ENCODE measurements around the gene STK10. TPM values are rescaled to one million over a fixed set of nuclear protein-coding genes. Genes with fewer than 3 reads are reported as not detected.
"Not testable (repeated sequence)": the region's sequence is repeated elsewhere in the genome, so short reads cannot be mapped to it uniquely, and the experiment has no call there.

STK10 gene
- total RNA-seq, 1 experiment from 2014 or later = 22.9 TPM

- RAD21 ChIA-PET (ENCODE audit: low non-redundant PET in 1 of 2, low total read pairs in 2 of 2, uncharacterized antibody in 2 of 2, unreplicated experiment in 2 of 2); H3K9ac ChIP-seq (ENCODE audit: low read length); DNase-seq (ENCODE audit: low read depth, low spot score); POLR2A ChIA-PET; H3K79me2 ChIP-seq (ENCODE audit: insufficient read depth, low read length); intact Hi-C loops (cut with micrococcal nuclease); BruUV-seq (replicated peaks); H3K36me3 ChIP-seq (ENCODE audit: control insufficient read depth in 1 of 2, insufficient read depth in 2 of 2, low read length in 2 of 2); H3K27ac ChIP-seq (ENCODE audit: low read depth, low read length); H3K4me3 ChIP-seq (replicated peaks in 1 of 2; ENCODE audit: low read depth in 1 of 2, low read length in 2 of 2); ATAC-seq; H3K4me1 ChIP-seq (ENCODE audit: control insufficient read depth in 1 of 2, insufficient read depth in 2 of 2, low read length in 2 of 2); H3K27me3 ChIP-seq (ENCODE audit: insufficient read depth, low read length); H2AFZ ChIP-seq (ENCODE audit: low read depth, low read length, poor library complexity, severe bottlenecking); CTCF ChIA-PET; H4K20me1 ChIP-seq (ENCODE audit: insufficient read depth); H3K4me2 ChIP-seq (ENCODE audit: low read length); H3K9me2 ChIP-seq (ENCODE audit: insufficient read depth); H3K9me3 ChIP-seq (ENCODE audit: control insufficient read depth in 1 of 2, insufficient read depth in 1 of 2, low read depth in 1 of 2, low read length in 2 of 2): not testable (repeated sequence)
Measured at GRCh38 chr5:172149481-172149880, 38.5 kb downstream of the STK10 start.

- ChIA-PET CTCF (no interaction called here), RAD21 (ENCODE audit: low non-redundant PET in 1 of 2, low total read pairs in 2 of 2, uncharacterized antibody in 2 of 2, unreplicated experiment in 2 of 2) (no interaction called here), POLR2A (no interaction called here)
- H3K27ac ChIP-seq (ENCODE audit: low read depth, low read length) = no peak overlapping the region
- no peak overlapping the region for H3K9ac ChIP-seq (ENCODE audit: low read length)
- H3K4me1 ChIP-seq (ENCODE audit: control insufficient read depth in 1 of 2, insufficient read depth in 2 of 2, low read length in 2 of 2) = no peaks in the 10 kb centered on the region
- DNase-seq (ENCODE audit: low read depth, low spot score) (no peak), ATAC-seq (no peak)
- H3K9me3 ChIP-seq (ENCODE audit: control insufficient read depth in 1 of 2, insufficient read depth in 1 of 2, low read depth in 1 of 2, low read length in 2 of 2) = no peaks in the 10 kb centered on the region
- no TSS peak for BruUV-seq (replicated peaks)
- H3K79me2 ChIP-seq (ENCODE audit: insufficient read depth, low read length) = no peaks in the 10 kb centered on the region
- H3K4me2 ChIP-seq (ENCODE audit: low read length) = no peak overlapping the region
- H3K36me3 ChIP-seq (ENCODE audit: control insufficient read depth in 1 of 2, insufficient read depth in 2 of 2, low read length in 2 of 2) = no peaks in the 10 kb centered on the region
- no peak overlapping the region for H2AFZ ChIP-seq (ENCODE audit: low read depth, low read length, poor library complexity, severe bottlenecking)
- no peaks in the 10 kb centered on the region for H3K9me2 ChIP-seq (ENCODE audit: insufficient read depth)
- no peaks in the 10 kb centered on the region for H3K27me3 ChIP-seq (ENCODE audit: insufficient read depth, low read length)
- intact Hi-C loops (cut with micrococcal nuclease) = no loop called here
- no peak for TF ChIP-seq EGR1 (IDR thresholded peaks at IDR 0.05; ENCODE audit: low read depth)
- H3K4me3 ChIP-seq (replicated peaks in 1 of 2; ENCODE audit: low read depth in 1 of 2, low read length in 2 of 2) = no peak overlapping the region
- no peaks in the 10 kb centered on the region for H4K20me1 ChIP-seq (ENCODE audit: insufficient read depth)
Measured at GRCh38 chr5:172149073-172149472, 39.0 kb downstream of the STK10 start.

- no peaks in the 10 kb centered on the region for H3K36me3 ChIP-seq (ENCODE audit: control insufficient read depth in 1 of 2, insufficient read depth in 2 of 2, low read length in 2 of 2)
- no peak overlapping the region for H3K4me2 ChIP-seq (ENCODE audit: low read length)
- no peaks in the 10 kb centered on the region for H3K27me3 ChIP-seq (ENCODE audit: insufficient read depth, low read length)
- H4K20me1 ChIP-seq (ENCODE audit: insufficient read depth) = no peaks in the 10 kb centered on the region
- no peak overlapping the region for H3K4me3 ChIP-seq (replicated peaks in 1 of 2; ENCODE audit: low read depth in 1 of 2, low read length in 2 of 2)
- ChIA-PET CTCF (no interaction called here), RAD21 (ENCODE audit: low non-redundant PET in 1 of 2, low total read pairs in 2 of 2, uncharacterized antibody in 2 of 2, unreplicated experiment in 2 of 2) (no interaction called here), POLR2A (no interaction called here)
- H3K4me1 ChIP-seq (ENCODE audit: control insufficient read depth in 1 of 2, insufficient read depth in 2 of 2, low read length in 2 of 2) = no peaks in the 10 kb centered on the region
- H3K9me2 ChIP-seq (ENCODE audit: insufficient read depth) = no peaks in the 10 kb centered on the region
- TF ChIP-seq CBX3 (IDR thresholded peaks at IDR 0.05; ENCODE audit: low read depth) (no peak), CEBPB (IDR thresholded peaks at IDR 0.05; ENCODE audit: low read depth) (no peak), POLR2AphosphoS5 (IDR thresholded peaks at IDR 0.05; ENCODE audit: low read depth, low read length) (no peak), ATF3 (IDR thresholded peaks at IDR 0.05) (no peak), SRF (IDR thresholded peaks at IDR 0.05; ENCODE audit: low read depth) (no peak), EZH2 (IDR thresholded peaks at IDR 0.05) (no peak), JUND (IDR thresholded peaks at IDR 0.05) (no peak)
- intact Hi-C loops (cut with micrococcal nuclease) = no loop called here
- no peaks in the 10 kb centered on the region for H3K9me3 ChIP-seq (ENCODE audit: control insufficient read depth in 1 of 2, insufficient read depth in 1 of 2, low read depth in 1 of 2, low read length in 2 of 2)
- H3K79me2 ChIP-seq (ENCODE audit: insufficient read depth, low read length) = no peaks in the 10 kb centered on the region
- no TSS peak for BruUV-seq (replicated peaks)
- H3K9ac ChIP-seq (ENCODE audit: low read length) = no peak overlapping the region
- no peak for ATAC-seq
- no peak overlapping the region for H2AFZ ChIP-seq (ENCODE audit: low read depth, low read length, poor library complexity, severe bottlenecking)
- H3K27ac ChIP-seq (ENCODE audit: low read depth, low read length) = no peak overlapping the region
- DNase-seq (ENCODE audit: low read depth, low spot score) = no peak
Measured at GRCh38 chr5:172148381-172148780, 39.6 kb downstream of the STK10 start.
